ENCODE data around the gene AASDH.

AASDH gene

GRCh38 chr4:56426273-56426672 is 39.0 kb upstream of the AASDH start:
- TF ChIP-seq CTCF (IDR thresholded peaks at IDR 0.05; ENCODE audit: low read depth, low read length), result no peak
- no peak overlapping the region for H3K4me3 ChIP-seq (ENCODE audit: low read depth, low read length)

- H3K4me3 ChIP-seq (ENCODE audit: low read depth, low read length), result no peak overlapping the region
- no peak for TF ChIP-seq CTCF (IDR thresholded peaks at IDR 0.05; ENCODE audit: low read depth, low read length)
Measured at GRCh38 chr4:56425518-56425917, 38.2 kb upstream of the AASDH start.

- peak; percentile 36; the same call in 1 of the 2 replicates for TF ChIP-seq CTCF (IDR thresholded peaks at IDR 0.05; ENCODE audit: low read depth, low read length)
- H3K4me3 ChIP-seq (ENCODE audit: low read depth, low read length), result no peak overlapping the region
Measured at GRCh38 chr4:56424697-56425514, 37.6 kb upstream of the AASDH start.

- TF ChIP-seq CTCF (IDR thresholded peaks at IDR 0.05; ENCODE audit: low read depth, low read length), result no peak
Measured at GRCh38 chr4:56424176-56424575, 36.9 kb upstream of the AASDH start.

GRCh38 chr4:56417396-56417795 is 30.1 kb upstream of the AASDH start:
- TF ChIP-seq CTCF (IDR thresholded peaks at IDR 0.05; ENCODE audit: low read depth, low read length), result no peak
- H3K4me3 ChIP-seq (ENCODE audit: low read depth, low read length), result no peak overlapping the region

More at GRCh38 chr4:56424176-56424575, 36.9 kb upstream of the AASDH start:
- no peak overlapping the region for H3K4me3 ChIP-seq (ENCODE audit: low read depth, low read length)

GRCh38 chr4:56416349-56416748 is 29.1 kb upstream of the AASDH start:
- H3K4me3 ChIP-seq (ENCODE audit: low read depth, low read length), result no peak overlapping the region
- no peak for TF ChIP-seq CTCF (IDR thresholded peaks at IDR 0.05; ENCODE audit: low read depth, low read length)

GRCh38 chr4:56414135-56414670 is 26.9 kb upstream of the AASDH start:
- TF ChIP-seq CTCF (IDR thresholded peaks at IDR 0.05; ENCODE audit: low read depth, low read length), result no peak
- no peak overlapping the region for H3K4me3 ChIP-seq (ENCODE audit: low read depth, low read length)

All from WI38 (cell line).